Ascending aorta (tissue), 2 donors: ENCODE data around the gene TMEM60. TPM values are rescaled to one million over a fixed set of nuclear protein-coding genes. Genes with fewer than 3 reads are reported as not detected.

Experiments used
- DNase-seq, 2 donors: peaks; one replicate each; pipeline ENCODE4 v3.0.0-alpha.2; 2019; ENCODE audit warnings: low spot score in 2 of 2
- H3K27ac ChIP-seq, 2 donors: fragments of 200-600 bp; sonication (generic); one replicate each; pipeline ENCODE4 v1.5.1; 2016 to 2017; ENCODE audit warnings: mild to moderate bottlenecking in 1 of 2
- H3K27me3 ChIP-seq: fragments of 200-600 bp; sonication (generic); one replicate; pipeline ENCODE4 v1.5.1; 2017
- H3K36me3 ChIP-seq, 2 donors: fragments of 200-600 bp; sonication (generic); one replicate each; pipeline ENCODE4 v1.5.1; 2016
- H3K4me1 ChIP-seq, 2 donors: fragments of 200-600 bp; sonication (generic); one replicate each; pipeline ENCODE4 v1.5.1; 2016 to 2017; ENCODE audit warnings: mild to moderate bottlenecking in 1 of 2
- H3K4me3 ChIP-seq, 2 donors: fragments of 200-600 bp; sonication (generic); one replicate each; pipeline ENCODE4 v1.5.1; 2016 to 2017; ENCODE audit warnings: mild to moderate bottlenecking in 1 of 2
- H3K9me3 ChIP-seq, 2 donors: fragments of 200-600 bp; sonication (generic); one replicate each; pipeline ENCODE4 v1.5.1; 2016
- intact Hi-C: fragments of 100-400 bp; cut with DNase I; formaldehyde crosslinking; loops from one replicate; pipeline ENCODE4 v1.15.1; 2023
- total RNA-seq: library from RNA; depleted of rRNA; stranded (reverse); fragments of >200 nt; gene quantifications from one replicate; pipeline ENCODE4 v1.1.0, GENCODE V29; 2016
- TF ChIP-seq, protein P1 (sequence below), 3 experiments: fragments of 200-600 bp in 2 of 3; fragments of 450-650 bp in 1 of 3; sonication (generic) in 2 of 3; IDR thresholded peaks; one replicate each; pipeline ENCODE4 v1.5.1; 2016 to 2019; ENCODE audit warnings: antibody characterized with exemption in 3 of 3, mild to moderate bottlenecking in 1 of 3, moderate library complexity in 1 of 3

The TMEM60 gene
- total RNA-seq, 1 donor from 2014 or later, result not detected

- TF ChIP-seq, protein P1, sequence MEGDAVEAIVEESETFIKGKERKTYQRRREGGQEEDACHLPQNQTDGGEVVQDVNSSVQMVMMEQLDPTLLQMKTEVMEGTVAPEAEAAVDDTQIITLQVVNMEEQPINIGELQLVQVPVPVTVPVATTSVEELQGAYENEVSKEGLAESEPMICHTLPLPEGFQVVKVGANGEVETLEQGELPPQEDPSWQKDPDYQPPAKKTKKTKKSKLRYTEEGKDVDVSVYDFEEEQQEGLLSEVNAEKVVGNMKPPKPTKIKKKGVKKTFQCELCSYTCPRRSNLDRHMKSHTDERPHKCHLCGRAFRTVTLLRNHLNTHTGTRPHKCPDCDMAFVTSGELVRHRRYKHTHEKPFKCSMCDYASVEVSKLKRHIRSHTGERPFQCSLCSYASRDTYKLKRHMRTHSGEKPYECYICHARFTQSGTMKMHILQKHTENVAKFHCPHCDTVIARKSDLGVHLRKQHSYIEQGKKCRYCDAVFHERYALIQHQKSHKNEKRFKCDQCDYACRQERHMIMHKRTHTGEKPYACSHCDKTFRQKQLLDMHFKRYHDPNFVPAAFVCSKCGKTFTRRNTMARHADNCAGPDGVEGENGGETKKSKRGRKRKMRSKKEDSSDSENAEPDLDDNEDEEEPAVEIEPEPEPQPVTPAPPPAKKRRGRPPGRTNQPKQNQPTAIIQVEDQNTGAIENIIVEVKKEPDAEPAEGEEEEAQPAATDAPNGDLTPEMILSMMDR (IDR thresholded peaks at IDR 0.05), result no peak
- no peak for DNase-seq
- Histone ChIP-seq H3K36me3 (no peaks in the 10 kb centered on the region), H3K27ac (no peak overlapping the region), H3K4me1 (no peaks in the 10 kb centered on the region), H3K4me3 (no peak overlapping the region), H3K27me3 (no peaks in the 10 kb centered on the region), H3K9me3 (peaks cover 0 to 6% of the 10 kb centered on the region in 2 donors)
- intact Hi-C loops, result no loop called here
These were observed 32.6 kb upstream of the TMEM60 start for GRCh38 chr7:77830649-77831355.

DNA sequence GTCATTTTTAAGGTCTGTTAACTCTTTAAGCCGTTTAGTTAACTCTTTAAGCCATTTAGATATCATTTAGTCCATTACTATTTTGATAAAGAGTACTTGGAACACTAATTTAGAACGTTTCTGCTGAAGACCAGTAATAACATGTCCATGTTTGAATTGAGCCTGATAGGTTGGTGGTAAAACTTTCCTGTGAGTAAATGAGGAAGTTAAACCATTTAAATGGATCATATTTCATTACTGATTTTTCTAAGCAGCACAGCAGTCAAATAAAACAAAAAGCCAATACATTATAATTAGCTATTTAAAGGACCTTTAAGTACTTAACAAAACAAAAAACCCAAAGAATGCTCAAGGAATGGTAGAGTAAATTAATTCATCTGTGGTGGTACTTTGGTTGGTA, 29.8 kb upstream of the TMEM60 start:
- Histone ChIP-seq H3K27me3 (no peaks in the 10 kb centered on the region), H3K27ac (no peak overlapping the region), H3K4me3 (no peak overlapping the region), H3K36me3 (no peaks in the 10 kb centered on the region), H3K9me3 (peaks cover 0 to 16% of the 10 kb centered on the region in 2 donors), H3K4me1 (peaks cover 0 to 5% of the 10 kb centered on the region in 2 donors)
- TF ChIP-seq, protein P1 (IDR thresholded peaks at IDR 0.05), result no peak
- intact Hi-C loops, result no loop called here
- DNase-seq, result no peak

GRCh38 chr7:77826300-77826699, 28.1 kb upstream of the TMEM60 start:
- TF ChIP-seq, protein P1 (IDR thresholded peaks at IDR 0.05), result no peak
- peaks cover 5 to 20% of the 10 kb centered on the region in 2 donors for H3K9me3 ChIP-seq
- DNase-seq, result no peak
- H3K36me3 ChIP-seq, result no peaks in the 10 kb centered on the region
- H3K4me3 ChIP-seq, result no peak overlapping the region
- H3K4me1 ChIP-seq, result peaks cover 0 to 5% of the 10 kb centered on the region in 2 donors
- no peak overlapping the region for H3K27ac ChIP-seq
- no peaks in the 10 kb centered on the region for H3K27me3 ChIP-seq
- intact Hi-C loops, result no loop called here

GRCh38 chr7:77825131-77825530, 26.9 kb upstream of the TMEM60 start:
- TF ChIP-seq, protein P1 (IDR thresholded peaks at IDR 0.05), result no peak
- intact Hi-C loops, result no loop called here

GRCh38 chr7:77824636-77825035, 26.4 kb upstream of the TMEM60 start:
- H3K4me3 ChIP-seq, result no peak overlapping the region
- H3K27ac ChIP-seq, result no peak overlapping the region
- peaks cover 0 to 7% of the 10 kb centered on the region in 2 donors for H3K36me3 ChIP-seq
- no peak for DNase-seq
- H3K9me3 ChIP-seq, result peaks cover 16 to 36% of the 10 kb centered on the region in 2 donors
- H3K4me1 ChIP-seq, result peaks cover 0 to 5% of the 10 kb centered on the region in 2 donors
- intact Hi-C loops, result no loop called here
- H3K27me3 ChIP-seq, result no peaks in the 10 kb centered on the region
- TF ChIP-seq, protein P1 (IDR thresholded peaks at IDR 0.05), result no peak

More at GRCh38 chr7:77825131-77825530, 26.9 kb upstream of the TMEM60 start:
- no peak overlapping the region for H3K4me3 ChIP-seq
- no peak for DNase-seq
- H3K36me3 ChIP-seq, result peaks cover 0 to 4% of the 10 kb centered on the region in 2 donors
- H3K27me3 ChIP-seq, result no peaks in the 10 kb centered on the region
- peaks cover 0 to 5% of the 10 kb centered on the region in 2 donors for H3K4me1 ChIP-seq
- peaks cover 16 to 31% of the 10 kb centered on the region in 2 donors for H3K9me3 ChIP-seq
- no peak overlapping the region for H3K27ac ChIP-seq
